ENCODE results near the gene PTPRR. TPM values are rescaled to one million over a fixed set of nuclear protein-coding genes. Genes with fewer than 3 reads are reported as not detected.

Gene PTPRR
- polyA plus RNA-seq, 1 of the 3 experiments (the other 2 are of a cell fraction), result 1.4 TPM

DNA sequence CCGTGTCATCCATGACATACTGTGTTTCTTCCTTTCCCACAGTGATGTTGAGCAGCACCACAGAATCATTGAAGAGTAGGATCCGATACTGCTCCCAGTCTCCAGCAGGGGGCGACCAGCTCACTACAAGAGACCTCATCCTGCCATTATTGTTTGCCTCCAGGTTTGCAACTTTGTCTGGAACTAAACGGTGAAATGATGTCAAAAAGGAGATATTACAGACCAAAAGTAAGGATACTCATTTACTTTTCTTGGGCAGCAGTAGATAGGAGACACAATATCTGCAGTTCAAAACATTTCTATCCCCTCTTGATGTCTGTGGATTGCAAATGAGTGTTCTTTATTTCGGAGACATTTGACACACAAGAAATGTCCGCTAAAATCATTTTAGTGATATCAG is 330.5 kb downstream of the PTPRR start (continued):
- no peak for TF ChIP-seq FOSL2 (IDR thresholded peaks at IDR 0.05; ENCODE audit: borderline replicate concordance, low read depth)
- TF ChIP-seq ELF1 (IDR thresholded peaks at IDR 0.05), result no peak

Small RNAs within 50 kb of the gene (small RNA-seq; reads per million reads assigned to genes)
- gene RF00019, result 0 reads per million in 7 experiments

Other genes with a start within 250 kb of the PTPRR start
- gene TSPAN8, start 237.3 kb upstream of the PTPRR start, polyA plus RNA-seq (2012; rRNA removed), result 0.31 and 1.3 TPM in 2 replicates